GM03348 (cell line): ENCODE results near the gene UBE2D3.

Experiments
- DNase-seq: peaks from one replicate; pipeline ENCODE4 v3.0.0; 2012; ENCODE audit warnings: low spot score

Gene UBE2D3

GRCh38 chr4:102751941-102752340 is 75.4 kb downstream of the UBE2D3 start:
- DNase-seq = no peak
